Aorta (tissue), 5 donors: Measurements from ENCODE around the gene SEMA4C. TPM values are rescaled to one million over a fixed set of nuclear protein-coding genes. Genes with fewer than 3 reads are reported as not detected.
"Not testable (repeated sequence)": the region's sequence is repeated elsewhere in the genome, so short reads cannot be mapped to it uniquely, and the experiment has no call there.

Experiments used
- ATAC-seq: fragments of 200-7000 bp; cut with Tn5 transposase; one replicate; pipeline ENCODE4 v1.9.1; 2022; ENCODE audit warnings: moderate library complexity; ENCODE audit not compliant: low FRiP score
- DNase-seq, 2 donors: peaks; one replicate each; pipeline ENCODE4 v3.0.0-alpha.2; 2020
- H3K27ac ChIP-seq, 2 donors: one replicate each; pipeline ENCODE4 v1.5.1; 2013; ENCODE audit warnings: low read length in 2 of 2, mild to moderate bottlenecking in 2 of 2, moderate library complexity in 2 of 2, control low read depth in 1 of 2, inconsistent platforms in 1 of 2, low read depth in 1 of 2
- H3K27me3 ChIP-seq, 2 donors: one replicate each; pipeline ENCODE4 v1.6.1; 2013; ENCODE audit warnings: control low read depth in 1 of 2, low read length in 1 of 2, mild to moderate bottlenecking in 1 of 2, moderate library complexity in 1 of 2; ENCODE audit not compliant: insufficient read depth in 2 of 2, control insufficient read depth in 1 of 2
- H3K36me3 ChIP-seq, 2 donors: one replicate each; pipeline ENCODE4 v1.6.1; 2013; ENCODE audit warnings: control low read depth in 1 of 2, low read length in 1 of 2, mild to moderate bottlenecking in 1 of 2; ENCODE audit not compliant: insufficient read depth in 2 of 2, control insufficient read depth in 1 of 2
- H3K4me1 ChIP-seq, 2 donors: one replicate each; pipeline ENCODE4 v1.6.1; 2013; ENCODE audit warnings: low read length in 2 of 2, control low read depth in 1 of 2, mild to moderate bottlenecking in 1 of 2, moderate library complexity in 1 of 2; ENCODE audit not compliant: insufficient read depth in 2 of 2, control insufficient read depth in 1 of 2
- H3K4me3 ChIP-seq, 2 donors: one replicate each; pipeline ENCODE4 v1.5.1; 2013; ENCODE audit warnings: low read length in 2 of 2, control low read depth in 1 of 2, mild to moderate bottlenecking in 1 of 2
- H3K9me3 ChIP-seq: one replicate; pipeline ENCODE4 v1.6.1; 2013; ENCODE audit warnings: mild to moderate bottlenecking, low read length; ENCODE audit not compliant: control insufficient read depth
- WGBS, 2 donors: extraction: QIAGEN DNeasy Blood & Tissue Kit; methylation state at CpG; one replicate each; pipeline ENCODE4 v1.1.7; 2013; 5-methylcytosine and 5-hydroxymethylcytosine counted together
- intact Hi-C, 2 donors: fragments of 100-400 bp; cut with DNase I; formaldehyde crosslinking; loops; one replicate each; pipeline versions ENCODE4 v1.14.2 to v1.15.0; 2022
- polyA plus RNA-seq, 2 donors: library from polyadenylated mRNA; stranded (reverse); fragments of 200-250 nt; gene quantifications; one replicate each; pipeline ENCODE4 v1.2.3, GENCODE V29; 2013
- total RNA-seq, 2 donors: library from RNA; stranded (reverse); fragmentation: NEBNext Ultra II Directional; extraction: Animal tissue kit (Norgen Biotek cat#: 25700); gene quantifications; one replicate each; pipeline ENCODE4 v1.2.1, GENCODE V29; 2021
- donor health status: healthy with polysubstance abuse.
- donor health status: Bipolar disorder and iron deficiency.
- donor health status: DM: no; HTN: no; CAD: no.
- donor health status: DM: no; HTN: no; CAD: no.
- donor health status: DM: yes; HTN: yes; CAD: no.

The SEMA4C gene
- total and polyA plus RNA-seq, 4 donors, result 6.1 to 55.6 (median 44.2) TPM

DNA sequence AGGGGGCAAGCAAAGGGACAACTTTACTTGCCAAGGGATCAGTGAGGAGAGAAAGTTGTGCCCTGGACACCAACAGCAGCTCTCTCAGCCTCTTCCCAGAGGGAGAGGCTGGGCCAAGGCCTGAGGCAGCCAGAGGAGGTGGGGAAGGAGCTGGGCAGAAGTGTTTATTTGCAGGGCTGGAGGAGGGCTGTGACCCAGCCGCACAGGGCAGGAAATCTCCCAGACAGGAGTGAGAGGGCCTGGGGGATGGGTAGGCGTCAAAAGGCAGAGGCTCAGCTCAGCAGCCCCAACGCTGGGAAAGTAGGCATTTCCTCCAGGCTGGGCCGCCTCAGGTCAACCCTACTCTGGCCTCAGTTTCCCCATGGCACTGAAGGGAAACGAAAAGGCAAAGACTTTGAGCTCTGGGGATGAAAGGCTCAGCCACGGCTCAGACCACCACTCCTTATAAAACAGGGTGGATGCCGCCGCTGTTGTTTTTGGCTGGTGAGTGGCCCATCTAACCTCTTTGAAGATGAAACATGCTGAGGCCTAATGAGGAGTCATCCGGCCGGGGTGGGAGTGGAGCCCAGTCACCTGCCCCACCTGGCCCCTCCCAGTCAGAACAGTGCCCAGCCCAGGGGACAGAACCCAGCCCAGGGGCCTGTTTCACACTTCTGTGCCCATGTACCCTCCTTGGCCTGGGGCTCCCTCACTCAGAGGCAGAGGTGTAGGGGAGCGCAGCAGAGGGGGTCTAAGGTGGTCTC is 21.9 kb upstream of the SEMA4C start:
- Histone ChIP-seq H3K27ac (peak overlapping the region in 1 of 2 donors; percentile 58), H3K4me1 (no peaks in the 10 kb centered on the region), H3K4me3 (no peak overlapping the region), H3K27me3 (no peaks in the 10 kb centered on the region), H3K9me3 (no peaks in the 10 kb centered on the region), H3K36me3 (no peaks in the 10 kb centered on the region)
- intact Hi-C loops, result loop anchor here in 1 of 2 donors (1.0 kb wide), 1 partner anchor 15 kb away; no protein-coding TSS in a partner anchor
- ATAC-seq (peak; percentile 66), DNase-seq (peak in 1 of 2 donors; percentile 82)
- WGBS, 2 donors, result 36 to 48% methylated on average over 11 of the region's 11 CpGs

GRCh38 chr2:96890726-96891385 is 21.0 kb upstream of the SEMA4C start:
- peak overlapping the region; percentile 28 to 58 for H3K27ac ChIP-seq
- no peak overlapping the region for H3K4me3 ChIP-seq
- H3K9me3 ChIP-seq, result no peaks in the 10 kb centered on the region
- ATAC-seq (no peak), DNase-seq (no peak)
- H3K27me3 ChIP-seq, result no peaks in the 10 kb centered on the region
- WGBS, 2 donors, result 12 to 20% methylated on average over 6 of the region's 6 CpGs
- intact Hi-C loops, result loop anchor here in 1 of 2 donors (1.0 kb wide), 1 partner anchor 15 kb away; no protein-coding TSS in a partner anchor
- H3K4me1 ChIP-seq, result no peaks in the 10 kb centered on the region
- H3K36me3 ChIP-seq, result no peaks in the 10 kb centered on the region

DNA sequence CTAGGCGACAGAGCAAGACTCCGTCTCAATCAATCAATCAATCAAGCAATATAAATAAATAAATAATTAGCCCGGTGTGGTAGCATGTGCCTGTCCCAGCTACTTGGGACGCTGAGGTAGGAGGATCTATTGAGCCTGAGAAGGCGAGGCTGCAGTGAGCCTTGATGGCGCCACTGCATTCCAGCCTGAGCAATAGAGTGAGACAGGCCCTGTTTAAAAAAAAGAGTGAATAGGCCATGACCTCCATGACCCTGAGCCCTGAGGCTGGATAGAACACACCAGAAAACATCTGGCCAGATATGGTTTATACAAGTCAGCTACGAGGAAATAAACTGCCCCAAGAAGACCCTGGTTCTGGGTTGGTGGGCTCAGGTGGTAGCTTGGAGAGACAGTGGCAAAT is 20.4 kb upstream of the SEMA4C start:
- no peak for ATAC-seq
- Histone ChIP-seq H3K27ac (no peak overlapping the region), H3K27me3 (no peaks in the 10 kb centered on the region), H3K4me1 (no peaks in the 10 kb centered on the region), H3K4me3 (no peak overlapping the region), H3K9me3 (no peaks in the 10 kb centered on the region), H3K36me3 (no peaks in the 10 kb centered on the region)
- no peak for DNase-seq
- intact Hi-C loops, result no loop called here
- 83 to 87% methylated on average over 7 of the region's 7 CpGs for WGBS, 2 donors

GRCh38 chr2:96889502-96889901 is 19.6 kb upstream of the SEMA4C start:
- H3K4me3 ChIP-seq, H3K36me3 ChIP-seq, H3K4me1 ChIP-seq, H3K27me3 ChIP-seq, DNase-seq, intact Hi-C loops, ATAC-seq, H3K9me3 ChIP-seq, H3K27ac ChIP-seq: not testable (repeated sequence)
- WGBS, 2 donors, result 96% methylated on average over 5 of the region's 5 CpGs

GRCh38 chr2:96888072-96889011 is 18.5 kb upstream of the SEMA4C start:
- DNase-seq (no peak), ATAC-seq (peak; percentile 6)
- Histone ChIP-seq H3K27me3 (no peaks in the 10 kb centered on the region), H3K9me3 (no peaks in the 10 kb centered on the region), H3K27ac (peak overlapping the region; percentile 40 to 55), H3K4me1 (no peaks in the 10 kb centered on the region), H3K4me3 (no peak overlapping the region), H3K36me3 (no peaks in the 10 kb centered on the region)
- WGBS, 2 donors, result 22 to 23% methylated on average over 12 of the region's 12 CpGs
- intact Hi-C loops, result no loop called here

- Histone ChIP-seq H3K4me3 (no peak overlapping the region), H3K27ac (peak overlapping the region in 1 of 2 donors; percentile 55), H3K9me3 (no peaks in the 10 kb centered on the region), H3K36me3 (no peaks in the 10 kb centered on the region), H3K27me3 (no peaks in the 10 kb centered on the region), H3K4me1 (no peaks in the 10 kb centered on the region)
- 4 to 5% methylated on average over 18 of the region's 18 CpGs for WGBS, 2 donors
- ATAC-seq, result peak; percentile 78
- DNase-seq, result peak in 1 of 2 donors; percentile 76
- intact Hi-C loops, result loop anchor here in 1 of 2 donors (2.0 kb wide), 1 partner anchor 19 kb away; no protein-coding TSS in a partner anchor
Measured at GRCh38 chr2:96887493-96888012, 17.7 kb upstream of the SEMA4C start.

- no peaks in the 10 kb centered on the region for H3K36me3 ChIP-seq
- no peaks in the 10 kb centered on the region for H3K4me1 ChIP-seq
- no peak for ATAC-seq
- no peak overlapping the region for H3K4me3 ChIP-seq
- DNase-seq, result no peak
- H3K27ac ChIP-seq, result no peak overlapping the region
- H3K9me3 ChIP-seq, result no peaks in the 10 kb centered on the region
- no peaks in the 10 kb centered on the region for H3K27me3 ChIP-seq
- WGBS, 2 donors, result 91 to 92% methylated on average over 22 to 23 of the region's 23 CpGs
- intact Hi-C loops, result loop anchor here in 1 of 2 donors (2.0 kb wide), 1 partner anchor 17 kb away; no protein-coding TSS in a partner anchor
Measured at GRCh38 chr2:96885432-96886347, 15.8 kb upstream of the SEMA4C start.
